ENCODE data around the gene TBL1XR1.

TBL1XR1 gene

DNA sequence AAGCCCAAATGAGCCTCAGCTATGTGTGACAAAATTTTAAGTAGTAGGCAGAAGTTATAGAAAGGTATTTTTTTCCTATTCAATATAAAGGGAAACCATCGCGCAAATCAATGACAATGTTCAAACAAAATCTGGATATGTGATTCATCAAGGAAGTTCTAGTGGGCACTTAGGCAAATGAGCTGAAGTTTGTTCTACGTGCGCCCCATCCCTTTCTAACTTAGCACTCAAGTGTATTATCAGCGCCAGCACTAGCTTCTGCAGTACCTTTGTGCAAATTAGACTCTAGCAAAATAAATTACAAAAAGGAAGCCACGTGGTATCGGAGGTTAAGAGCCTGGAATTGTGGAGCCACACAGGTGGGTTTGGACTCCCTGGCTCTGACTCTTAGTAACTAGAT is 91.1 kb downstream of the TBL1XR1 start:
- no peak for DNase-seq

DNA sequence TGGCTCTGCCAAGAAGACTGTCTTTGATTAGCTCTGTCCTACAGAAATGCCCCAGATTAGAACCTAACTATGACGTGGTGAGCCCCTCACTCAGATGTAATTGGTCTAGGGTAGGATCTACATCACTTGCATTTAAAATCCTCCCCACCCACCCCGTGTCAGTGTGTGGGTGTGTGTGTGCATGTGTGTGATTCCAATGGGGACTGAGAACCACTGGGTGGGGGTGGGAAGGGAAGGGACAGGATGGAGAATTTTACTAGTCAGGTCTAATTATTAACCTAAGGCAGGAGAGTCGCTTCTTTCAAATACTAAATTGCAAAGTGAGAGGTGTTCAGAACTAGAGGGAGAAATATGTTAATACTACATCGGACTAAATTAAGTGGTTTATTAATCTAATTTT is 91.7 kb downstream of the TBL1XR1 start:
- DNase-seq: no peak

DNA sequence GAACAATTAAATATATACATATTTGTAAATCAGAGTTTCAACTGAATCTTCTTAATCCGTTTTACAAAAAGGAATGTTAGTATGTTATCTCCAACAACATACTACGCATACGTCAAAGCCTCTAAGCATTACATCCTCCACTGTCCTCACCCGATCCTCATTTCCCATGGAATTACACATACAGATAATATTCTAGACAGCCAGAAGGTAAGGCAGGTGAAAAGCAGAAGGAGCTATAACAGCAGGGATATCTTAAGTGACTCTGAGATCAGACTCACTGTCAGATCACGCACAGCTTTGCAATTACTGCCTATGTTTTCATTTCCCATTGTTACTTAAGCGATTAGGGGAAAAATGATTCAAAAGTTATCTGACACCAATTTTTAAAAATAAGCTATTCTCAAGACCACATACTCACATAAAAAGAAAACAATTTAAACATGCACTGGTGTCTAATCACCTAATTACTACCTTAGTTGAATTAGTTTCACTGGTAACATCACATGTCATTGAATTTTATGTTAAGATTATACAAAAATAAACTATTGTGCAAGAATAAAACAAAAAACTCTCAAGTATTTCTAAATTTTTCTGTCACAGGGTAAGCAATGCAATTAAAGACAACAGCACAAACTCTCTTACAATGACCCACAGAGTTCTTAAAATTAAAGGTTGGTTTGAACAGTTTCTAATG is 92.8 kb downstream of the TBL1XR1 start:
- DNase-seq: no peak

DNA sequence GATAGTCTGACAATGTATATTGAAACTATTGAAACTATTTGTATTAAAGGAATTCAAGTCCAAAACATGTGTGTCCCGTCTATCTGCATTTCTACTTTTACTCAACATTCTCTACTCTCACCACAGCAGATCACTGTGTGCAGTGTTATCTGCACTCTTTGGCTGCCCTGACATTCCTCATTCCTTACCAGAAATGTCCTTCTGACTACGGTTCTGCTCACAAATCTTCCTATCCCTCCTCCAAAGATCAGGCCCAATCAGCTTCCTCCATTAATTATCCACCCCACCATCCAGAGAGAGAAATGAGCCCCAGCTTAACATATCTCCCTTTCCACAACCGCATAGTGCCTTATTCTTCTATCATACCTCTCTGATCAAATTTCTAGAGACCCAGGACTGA is 94.7 kb downstream of the TBL1XR1 start:
- DNase-seq: no peak

DNA sequence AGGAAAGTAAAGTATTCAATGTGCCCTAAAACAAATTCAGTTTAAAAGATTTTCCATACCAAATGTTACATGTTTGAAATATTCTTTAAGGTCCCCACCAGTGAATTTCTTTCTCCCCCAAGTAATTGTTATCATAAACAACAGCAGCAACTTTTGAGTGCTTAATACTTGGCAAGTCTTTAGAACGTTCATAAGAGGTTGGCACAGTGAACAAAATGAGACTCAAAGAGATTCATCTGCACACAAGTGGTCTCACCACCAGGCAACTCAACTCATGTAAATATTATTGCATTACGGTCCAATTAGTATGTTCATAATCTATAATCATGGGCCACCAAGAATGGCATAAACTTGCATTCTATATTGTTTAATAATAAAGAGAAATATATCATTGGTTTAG is 98.7 kb downstream of the TBL1XR1 start:
- no peak for DNase-seq

DNA sequence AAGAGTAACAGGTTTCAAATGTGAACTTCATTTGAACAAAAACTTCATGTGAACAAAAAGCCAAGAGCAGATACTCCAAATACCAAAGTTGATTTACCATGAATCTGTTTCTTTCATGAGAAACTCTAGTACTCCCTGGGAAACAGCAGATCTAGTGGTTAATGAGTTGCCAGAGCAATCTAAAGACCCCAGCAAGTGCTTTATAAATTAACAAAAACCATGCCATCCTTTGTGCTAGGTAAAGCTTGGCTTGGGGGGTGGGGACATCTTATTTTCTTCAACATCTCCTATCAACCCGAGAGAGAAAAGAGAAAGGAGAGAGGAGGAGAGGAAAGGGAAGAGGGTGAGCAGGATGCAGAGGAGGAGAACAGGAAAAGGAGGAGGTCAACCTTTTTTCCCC is 100.7 kb downstream of the TBL1XR1 start:
- no peak for DNase-seq

DNA sequence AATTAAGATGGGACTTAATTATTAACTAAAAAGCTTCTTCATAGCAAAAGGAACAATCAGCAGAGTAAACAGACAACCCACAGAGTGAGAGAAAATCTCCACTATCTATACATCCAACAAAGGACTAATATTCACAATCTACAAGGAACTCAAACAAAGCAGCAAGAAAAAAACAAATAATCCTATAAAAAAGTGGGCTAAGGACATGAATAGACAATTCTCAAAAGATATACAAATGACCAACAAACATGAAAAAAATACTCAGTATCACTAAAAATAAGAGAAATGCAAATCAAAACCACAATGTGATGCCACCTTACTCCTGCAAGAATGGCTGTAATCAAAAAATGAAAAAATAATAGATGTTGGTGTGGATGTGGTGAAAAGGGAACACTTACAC is 103.3 kb downstream of the TBL1XR1 start:
- no peak for DNase-seq

DNA sequence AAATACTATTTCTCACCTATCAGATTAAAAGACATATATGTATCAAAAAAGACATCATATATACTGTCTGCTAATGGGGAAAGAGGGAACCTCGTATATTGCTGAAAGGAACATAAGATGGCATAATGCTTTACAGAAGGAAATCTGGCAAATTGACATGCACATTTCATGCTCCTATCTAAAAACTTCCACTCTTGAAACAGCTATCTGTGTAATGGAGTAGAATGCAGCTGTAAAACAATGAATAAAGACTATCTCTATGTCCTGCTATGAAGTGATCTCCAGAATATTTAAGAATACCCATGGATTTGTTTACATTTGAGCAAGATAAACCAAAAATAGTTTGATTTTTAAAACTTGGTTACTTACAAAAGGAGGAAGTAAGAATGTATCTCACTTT is 107.4 kb downstream of the TBL1XR1 start:
- DNase-seq: no peak

DNA sequence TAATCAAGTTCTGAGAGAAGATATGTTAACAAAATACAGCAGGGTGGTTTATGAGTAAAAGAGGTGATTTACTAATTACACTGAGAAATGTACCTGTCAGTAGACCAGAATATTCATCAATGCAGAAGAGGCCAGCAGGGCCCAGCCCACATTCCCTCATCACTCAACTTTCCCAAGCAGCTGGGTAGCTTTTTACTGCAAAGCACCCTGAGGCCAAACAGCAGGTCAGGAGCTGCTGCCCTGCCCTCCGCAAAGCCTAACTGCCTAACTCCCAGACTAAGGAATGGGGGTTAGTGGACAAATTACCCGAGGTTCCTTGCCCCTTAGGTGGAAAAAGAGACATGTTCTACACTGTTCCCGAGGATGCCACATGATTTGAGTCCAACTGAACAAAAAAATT is 108.2 kb downstream of the TBL1XR1 start:
- DNase-seq: no peak

DNA sequence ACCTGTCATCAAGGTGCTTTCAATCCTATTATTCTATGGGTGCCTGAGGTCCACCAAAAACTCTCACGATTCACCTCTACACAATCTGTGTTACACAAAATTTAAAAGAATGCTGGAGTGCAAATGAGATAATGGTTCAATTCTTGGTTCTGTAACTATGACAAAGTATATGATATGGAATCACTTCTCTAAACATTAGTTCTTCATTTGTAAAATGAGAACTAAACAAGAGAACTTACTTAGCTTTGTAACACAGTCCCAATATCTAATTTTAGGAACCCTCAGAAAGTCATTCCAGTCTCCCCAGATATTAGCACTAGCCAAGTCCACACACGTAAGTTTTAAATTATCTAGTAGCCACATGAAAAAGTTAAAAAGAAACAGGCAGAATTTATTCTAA is 111.5 kb downstream of the TBL1XR1 start:
- DNase-seq: no peak

DNA sequence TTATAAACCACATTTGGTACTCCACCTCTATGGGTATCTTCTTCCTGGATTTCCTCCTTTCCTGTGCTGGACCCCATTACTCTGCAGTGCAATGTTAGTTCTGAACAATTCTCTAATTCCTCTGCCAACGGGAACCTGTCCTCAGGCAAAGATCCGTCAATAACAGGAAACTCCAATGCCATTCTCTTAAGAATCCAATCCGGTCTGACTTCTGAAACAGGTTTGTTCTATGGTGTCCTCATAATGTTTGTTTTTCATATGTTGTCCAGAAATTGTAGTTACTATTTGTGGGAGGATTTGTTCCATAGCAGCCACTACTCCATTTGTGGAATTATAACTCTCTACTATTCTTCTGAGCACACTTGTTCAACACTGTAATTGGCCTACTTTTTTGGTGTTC is 112.7 kb downstream of the TBL1XR1 start:
- no peak for DNase-seq

DNA sequence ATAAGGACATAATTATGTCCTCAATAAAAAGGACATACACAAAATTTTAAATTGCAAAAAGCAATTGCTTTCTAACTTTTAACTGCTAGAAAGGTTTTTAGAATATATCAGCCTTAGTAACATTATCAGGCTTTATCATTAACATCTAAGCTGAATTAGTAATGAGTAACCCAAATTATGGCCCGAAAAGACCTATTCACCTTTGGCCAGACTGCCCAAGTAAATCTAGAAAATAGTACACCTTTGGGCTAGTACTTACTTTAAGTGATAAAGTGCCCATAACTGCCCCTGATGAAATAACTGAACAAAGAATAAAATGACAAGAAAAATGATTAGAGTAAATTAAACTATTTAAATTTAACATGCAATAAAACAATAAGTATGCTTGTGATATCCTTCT is 117.2 kb downstream of the TBL1XR1 start:
- no peak for DNase-seq

DNA sequence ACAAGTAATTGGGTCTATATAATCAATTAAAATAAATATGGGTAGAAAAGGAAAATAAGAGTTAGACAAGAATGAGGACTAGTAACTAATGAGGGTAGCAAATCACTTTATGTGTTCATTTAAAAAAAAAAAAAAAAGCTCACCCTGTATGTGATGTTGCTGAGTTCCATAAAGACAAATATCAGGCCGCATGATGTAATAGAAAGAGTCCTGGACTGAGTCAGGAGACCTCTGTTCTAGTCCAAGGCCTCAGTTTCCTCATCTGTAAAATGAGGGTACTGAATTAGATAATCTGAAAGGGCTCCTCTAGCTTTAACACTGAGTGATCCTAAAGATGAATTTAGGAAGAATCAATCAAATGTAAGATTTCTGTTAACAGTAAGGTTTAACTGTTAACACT is 117.6 kb downstream of the TBL1XR1 start:
- no peak for DNase-seq

DNA sequence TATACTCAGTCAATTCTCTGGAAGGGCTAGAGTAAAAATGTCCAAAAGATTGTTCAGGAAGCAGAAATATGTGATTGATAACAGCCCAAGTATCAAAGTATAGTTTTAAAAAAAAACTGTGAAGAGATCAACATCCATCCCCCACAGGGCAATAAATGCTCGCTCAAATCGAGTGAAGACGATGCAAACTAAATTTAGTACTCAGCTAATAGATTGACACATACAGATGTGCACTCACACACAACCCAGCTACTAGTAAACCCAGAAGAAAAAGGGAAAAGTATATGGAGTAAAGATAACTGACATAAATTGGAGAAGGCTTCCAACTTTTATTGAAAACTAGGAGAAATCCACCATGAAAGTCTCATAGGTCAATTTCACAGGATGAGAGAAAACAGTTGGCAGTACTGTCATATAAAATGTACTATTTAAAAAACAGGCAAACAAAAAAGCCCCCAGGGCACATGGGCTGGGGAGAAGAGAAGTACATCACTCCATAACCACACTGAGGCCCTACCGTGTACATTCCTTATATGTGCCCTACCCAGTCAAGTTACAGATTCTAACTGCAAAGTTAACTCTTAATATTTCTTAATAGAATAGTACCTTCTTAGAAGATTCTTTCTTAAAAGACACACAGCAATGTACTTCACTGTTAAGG is 125.7 kb downstream of the TBL1XR1 start:
- DNase-seq: no peak

DNA sequence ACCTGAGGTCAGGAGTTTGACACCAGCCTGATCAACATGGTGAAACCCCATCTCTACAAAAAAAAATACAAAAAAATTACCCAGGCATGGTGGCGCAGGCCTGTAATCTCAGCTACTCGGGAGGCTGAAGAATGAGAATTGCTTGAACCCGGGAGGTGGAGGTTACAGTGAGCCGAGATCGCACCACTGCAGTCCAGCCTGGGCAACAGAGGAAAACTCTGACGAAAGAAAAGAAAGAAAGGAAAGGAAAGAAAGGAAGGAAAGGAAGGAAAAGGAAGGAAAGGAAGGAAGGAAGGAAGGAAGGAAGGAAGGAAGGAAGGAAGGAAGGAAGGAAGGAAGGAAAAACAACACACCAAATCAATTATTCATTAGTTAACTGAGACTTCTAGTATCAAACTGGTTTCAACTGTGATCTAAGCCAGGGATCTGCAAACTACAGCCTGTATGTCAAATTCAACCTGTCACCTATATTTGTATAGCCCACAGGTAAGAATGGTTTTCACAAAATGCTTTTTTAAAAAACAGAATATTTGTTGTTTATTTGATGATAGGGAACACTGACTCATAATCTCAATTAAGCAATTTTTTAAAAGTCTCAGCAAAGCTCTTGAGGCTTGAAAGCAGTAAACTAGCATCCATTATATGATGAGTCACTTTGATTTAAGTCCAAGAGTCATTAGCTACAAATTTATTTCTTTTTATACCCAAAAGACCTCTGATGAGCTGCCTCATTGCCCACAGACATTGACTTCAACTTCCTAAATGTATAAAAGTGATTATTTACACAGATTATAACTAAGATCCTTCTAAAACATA is 127.6 kb downstream of the TBL1XR1 start:
- DNase-seq: no peak

DNA sequence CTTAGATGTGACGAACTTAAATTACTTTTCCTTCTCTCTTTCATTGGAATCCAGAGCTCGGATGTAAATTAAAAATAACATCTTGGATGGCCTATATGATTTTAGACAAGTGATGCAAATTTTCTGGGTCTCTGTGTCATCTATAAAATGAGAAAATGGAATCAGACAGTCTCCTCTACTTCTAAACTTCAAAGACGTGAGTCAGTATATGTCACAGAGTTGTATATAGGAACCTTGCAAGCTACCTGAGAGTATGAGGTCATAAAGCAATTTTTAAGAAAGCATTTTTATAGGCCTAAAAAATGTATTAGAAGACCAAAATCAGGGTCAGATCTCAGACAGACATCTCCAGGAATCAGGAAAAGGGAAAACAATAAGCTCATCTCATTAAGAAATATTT is 128.3 kb downstream of the TBL1XR1 start:
- DNase-seq: no peak

DNA sequence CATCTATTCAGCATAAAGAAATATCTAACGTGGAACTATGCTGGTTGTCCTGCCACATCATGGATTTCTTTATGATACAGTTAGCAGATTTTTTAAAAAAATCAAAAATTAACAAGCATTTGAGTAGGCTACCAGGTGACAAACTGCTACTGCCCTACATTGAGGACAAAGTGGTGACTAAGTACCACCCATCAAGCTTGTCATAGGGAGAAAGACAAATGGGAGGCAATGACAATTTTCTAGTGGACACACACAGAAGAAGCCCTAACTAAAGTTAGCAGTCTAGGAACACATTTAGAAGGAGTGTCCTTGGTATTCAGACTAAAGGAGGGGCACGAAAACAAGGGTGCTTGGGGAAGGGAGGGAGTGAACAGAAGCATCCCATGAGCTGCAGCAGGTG is 131.2 kb downstream of the TBL1XR1 start:
- DNase-seq: no peak

DNA sequence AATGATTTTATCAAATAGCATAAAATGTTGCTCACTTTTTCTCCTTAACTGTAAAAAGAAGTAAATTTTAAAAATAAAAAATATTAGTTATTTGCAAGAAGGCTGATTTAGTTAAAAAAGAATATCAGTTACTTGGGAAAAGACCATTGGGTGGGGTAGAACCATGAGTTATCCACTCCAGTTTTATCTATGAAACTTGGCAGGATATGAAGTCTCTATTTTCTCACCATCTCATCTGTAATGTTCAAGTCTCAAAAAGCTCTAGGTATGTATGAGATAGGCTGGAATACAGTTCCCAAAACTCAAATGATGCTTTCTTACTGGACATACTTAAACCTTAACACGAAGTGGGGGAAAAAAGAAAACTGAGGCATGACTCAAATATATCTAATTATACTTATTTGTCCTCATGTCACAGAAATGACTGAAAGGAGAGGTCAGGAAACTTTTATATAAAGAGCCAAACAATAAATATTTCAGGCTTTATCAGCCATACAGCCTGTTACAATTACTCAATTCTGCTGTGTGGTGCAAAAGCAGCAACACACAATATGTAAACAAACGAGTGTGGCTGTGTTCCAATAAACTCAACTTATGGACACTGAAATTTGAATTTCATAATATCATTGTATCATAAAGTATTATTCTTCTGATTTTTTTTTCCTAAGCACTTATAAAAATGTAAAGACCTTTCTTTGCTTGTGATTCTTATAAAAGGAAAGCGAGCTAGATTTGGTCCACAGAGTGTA is 131.8 kb downstream of the TBL1XR1 start:
- DNase-seq: no peak

DNA sequence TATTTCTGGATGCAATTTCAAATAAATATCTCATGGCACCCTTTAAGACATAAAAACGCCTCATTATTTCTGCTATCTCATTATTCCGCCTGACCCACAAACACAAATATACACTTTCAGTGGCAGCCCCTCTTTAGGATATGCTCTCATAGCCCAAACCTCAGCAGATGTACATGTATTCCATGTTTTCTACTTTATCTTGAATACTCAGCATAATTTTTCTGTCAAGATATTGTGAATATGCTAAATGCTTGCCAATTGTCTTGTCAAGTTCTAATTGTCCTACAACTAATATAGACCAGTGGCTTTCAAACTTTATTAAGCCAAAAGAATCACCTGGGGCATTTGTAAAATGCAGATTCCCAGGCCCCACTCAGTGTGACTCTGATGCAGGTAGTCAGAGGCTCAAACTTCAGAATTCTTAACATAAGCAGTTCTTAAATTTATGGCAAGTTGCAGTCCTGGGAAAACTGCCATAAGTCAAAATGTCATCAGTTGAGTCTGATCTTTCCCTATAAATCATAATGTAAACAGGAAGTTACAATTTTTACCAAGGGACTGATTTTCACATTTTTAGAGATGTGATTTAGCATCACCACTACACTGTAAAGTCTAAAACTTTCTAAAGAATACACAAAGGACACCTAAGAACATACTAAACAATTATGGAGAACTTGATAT is 135.1 kb downstream of the TBL1XR1 start:
- no peak for DNase-seq

DNA sequence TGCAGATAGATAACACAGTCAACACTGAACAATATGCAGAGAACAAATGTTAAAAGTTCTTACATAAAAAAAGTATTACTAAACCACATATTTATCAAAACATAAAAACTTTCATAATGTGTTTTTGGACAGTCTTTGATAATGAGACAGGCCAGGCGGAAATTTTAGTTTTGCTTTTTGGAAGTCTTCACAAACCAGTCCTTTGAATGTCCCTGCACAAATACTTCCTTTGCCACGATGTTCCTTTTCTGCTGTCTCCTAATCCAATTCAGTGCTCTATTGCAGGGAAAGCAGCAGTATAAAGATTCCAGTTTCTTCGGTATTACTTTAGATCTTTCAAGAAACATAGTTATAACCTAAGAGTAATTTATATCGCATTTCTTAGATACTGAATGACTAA is 135.9 kb downstream of the TBL1XR1 start:
- DNase-seq: no peak

DNA sequence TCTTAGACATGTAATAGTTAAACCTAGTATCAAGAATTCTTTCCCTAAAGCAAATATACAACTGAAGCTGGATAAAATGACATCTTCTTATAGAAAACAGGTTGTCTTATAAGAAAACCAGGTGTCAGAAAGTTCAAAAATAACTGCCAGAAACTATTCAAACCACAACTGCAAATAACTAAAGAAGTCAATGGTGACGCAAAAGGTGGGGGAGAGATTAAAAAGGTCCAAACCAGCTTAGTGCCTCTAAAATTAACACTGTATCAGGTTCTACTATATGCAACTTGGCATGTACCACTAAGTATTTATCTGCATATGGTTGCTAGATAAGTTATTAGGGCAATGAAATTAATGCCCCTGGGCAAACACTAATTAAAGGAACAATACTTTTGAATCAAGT is 136.8 kb downstream of the TBL1XR1 start:
- no peak for DNase-seq

DNA sequence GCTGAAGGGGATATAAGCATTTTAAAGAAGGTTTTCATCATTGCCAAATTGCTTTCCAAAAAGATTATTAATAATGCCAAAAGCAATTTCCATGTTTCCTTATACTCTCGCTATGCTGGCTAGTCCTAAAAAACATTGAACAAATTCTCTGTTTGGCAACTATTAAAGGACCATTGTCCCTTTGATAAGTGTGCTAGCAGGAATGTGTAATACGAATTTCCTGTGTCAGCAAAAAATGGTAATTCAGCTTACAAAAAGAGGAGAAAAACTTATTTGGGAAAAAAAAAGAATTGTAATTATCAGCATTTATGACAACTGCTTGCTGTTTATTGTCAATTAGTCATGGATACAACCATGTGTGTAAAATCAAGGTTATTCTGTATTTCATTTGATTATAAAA is 138.6 kb downstream of the TBL1XR1 start:
- no peak for DNase-seq

DNA sequence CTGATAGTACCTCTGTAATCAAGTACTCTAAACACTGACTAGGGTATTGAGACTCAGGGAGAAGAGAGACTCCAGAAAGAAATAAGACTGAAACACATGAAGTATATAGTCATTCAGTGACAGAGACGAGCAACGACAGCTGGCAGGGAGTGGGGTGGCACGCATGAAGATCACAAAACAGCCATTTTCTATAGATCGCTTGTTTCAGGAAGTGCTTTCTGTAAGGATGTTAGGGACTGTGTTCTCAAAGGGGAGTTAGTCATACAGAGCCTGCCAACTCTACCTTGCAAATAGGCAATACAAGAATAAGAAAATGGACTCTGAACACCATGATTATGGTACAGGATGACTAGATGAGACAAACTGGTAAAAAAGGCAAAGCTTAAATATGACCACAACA is 139.5 kb downstream of the TBL1XR1 start:
- DNase-seq: no peak

All from kidney glomerular epithelial cell (primary cell).